GM18907 (cell line): ENCODE measurements around the gene MINDY4.

Experiments
- ATAC-seq: cut with Tn5 transposase; IDR thresholded peaks from one replicate; pipeline ENCODE4 v1.9.1; 2021; ENCODE audit warnings: mild to moderate bottlenecking, moderate library complexity; ENCODE audit not compliant: unreplicated experiment

The MINDY4 gene

DNA sequence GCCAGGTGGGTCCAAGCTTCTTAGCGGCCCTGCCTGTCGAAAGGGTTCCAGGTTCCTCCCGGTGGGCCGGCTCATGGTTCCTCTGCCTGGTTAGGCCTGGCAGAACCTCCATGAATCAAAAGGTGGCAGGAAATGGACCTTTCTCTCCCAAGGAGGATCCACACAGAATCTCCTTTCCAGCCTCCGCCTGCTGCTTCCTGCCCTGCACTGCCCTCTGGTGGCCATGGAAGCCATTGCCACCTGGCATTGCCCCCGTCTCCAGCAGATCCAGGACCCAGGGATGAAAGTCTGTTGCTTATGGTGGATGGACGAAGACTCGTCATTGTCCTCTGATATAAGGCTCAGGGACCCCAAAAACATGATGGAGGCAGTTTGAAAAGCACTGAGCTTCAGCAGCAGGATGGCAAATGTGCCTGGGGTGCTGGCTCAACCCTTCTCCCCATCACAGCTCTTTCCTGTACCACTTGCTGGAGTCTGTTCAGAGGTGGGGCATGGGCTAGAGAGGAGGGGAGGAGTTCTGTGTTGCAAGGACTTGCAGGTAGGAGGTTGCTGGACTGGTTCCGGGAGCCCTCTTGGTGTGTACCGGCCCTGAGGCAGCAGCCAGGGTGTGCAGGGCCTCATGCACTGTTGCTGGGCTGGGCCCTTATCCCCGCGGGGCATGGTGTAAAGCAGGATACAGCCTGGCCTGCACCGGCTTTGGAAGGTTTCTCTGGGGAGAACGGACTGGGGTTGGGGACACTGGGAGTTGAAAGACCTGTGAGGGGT lies 30.6 kb upstream of the MINDY4 start:
- ATAC-seq: peak; percentile 78

- ATAC-seq: no peak
Measured at GRCh38 chr7:30741289-30741688, 29.9 kb upstream of the MINDY4 start.

DNA sequence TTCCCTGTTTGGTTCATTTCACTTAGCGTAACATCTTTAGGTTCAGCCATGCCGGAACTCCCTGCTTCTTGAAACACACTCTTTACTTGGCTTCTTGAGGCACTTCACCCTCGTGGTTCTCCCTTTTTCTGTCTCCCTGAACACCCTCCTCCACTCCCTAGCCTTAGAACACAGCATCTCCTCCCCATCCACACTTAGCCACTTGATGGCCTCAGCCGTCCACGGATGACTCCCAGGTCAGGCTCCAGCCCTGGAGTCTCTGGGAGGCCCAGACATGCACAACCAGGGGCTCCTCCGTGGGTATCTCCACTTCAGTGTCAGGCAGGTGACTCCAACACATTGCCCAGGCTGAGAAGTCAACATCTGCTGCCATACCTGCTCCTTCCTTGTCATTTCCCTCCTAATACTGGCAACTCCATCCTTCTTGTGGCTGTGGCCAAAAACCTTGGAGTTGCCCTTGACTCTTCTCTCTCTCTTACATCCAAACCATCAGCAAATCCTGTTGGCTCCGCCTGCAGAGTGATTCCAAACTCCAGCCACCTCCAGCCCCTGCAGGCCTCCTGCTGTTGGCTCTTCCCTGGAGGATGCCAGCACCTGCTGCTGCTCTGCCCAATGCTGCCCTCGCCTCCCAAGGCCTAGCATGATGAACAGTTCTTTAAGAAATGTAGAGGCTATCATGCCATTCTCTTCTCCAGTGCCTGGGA lies 27.7 kb upstream of the MINDY4 start:
- ATAC-seq: no peak

GRCh38 chr7:30744075-30744417 lies 27.2 kb upstream of the MINDY4 start:
- ATAC-seq: no peak

GRCh38 chr7:30745261-30745941 lies 25.8 kb upstream of the MINDY4 start:
- no peak for ATAC-seq

- no peak for ATAC-seq
Measured at GRCh38 chr7:30750010-30750409, 21.2 kb upstream of the MINDY4 start.

DNA sequence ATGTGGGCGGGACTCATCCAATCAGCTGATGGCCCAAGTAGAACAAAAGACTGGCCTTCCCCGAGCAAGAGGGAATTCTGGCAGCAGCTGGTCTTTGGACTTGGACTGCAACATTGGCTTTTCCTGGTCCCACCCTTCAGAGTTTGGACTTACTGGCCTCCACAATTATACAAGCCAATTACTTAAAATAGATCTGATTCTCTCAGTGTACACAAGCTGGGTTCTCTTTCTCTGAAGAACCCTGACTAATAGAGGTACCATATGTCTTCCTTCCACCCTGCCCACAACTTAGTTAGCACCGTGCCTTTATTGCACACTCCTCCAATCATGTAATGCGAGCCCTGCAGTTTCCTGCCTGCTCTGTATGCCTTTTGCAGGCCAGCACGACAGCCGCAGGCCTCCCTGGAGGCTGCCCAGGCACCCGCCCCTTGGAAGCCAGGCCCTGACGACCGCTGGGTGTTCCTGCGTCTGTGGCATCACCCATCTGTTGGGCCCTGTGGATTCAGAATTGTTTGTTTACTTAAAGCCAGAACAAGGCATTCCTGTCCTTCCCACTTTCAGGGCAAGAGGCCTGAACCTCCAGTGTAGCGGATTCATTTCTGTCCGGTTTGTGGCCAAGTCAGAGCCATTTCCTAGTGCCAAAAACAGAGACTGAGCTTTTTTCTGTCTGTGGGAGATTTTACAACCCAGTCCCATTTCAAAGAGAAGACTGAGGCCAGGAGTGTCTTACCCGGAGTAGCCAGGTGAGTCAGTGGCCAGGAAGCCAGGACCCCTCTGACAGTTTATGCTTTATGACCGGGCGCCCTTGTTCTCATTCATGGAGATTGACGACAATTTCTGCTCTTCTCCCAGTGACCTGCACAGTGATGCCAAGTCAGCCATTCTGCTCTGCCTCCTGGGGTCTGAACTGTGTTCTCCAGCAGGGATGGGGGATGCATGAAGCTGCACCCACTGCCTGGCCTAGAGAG lies 20.2 kb upstream of the MINDY4 start:
- ATAC-seq: no peak

- no peak for ATAC-seq
Measured at GRCh38 chr7:30751696-30752273, 19.4 kb upstream of the MINDY4 start, which contains the start of gene INMT. TSS of gene INMT (plus strand) at chr7:30752135. CDS start at chr7:30752151, 16 bp downstream.

DNA sequence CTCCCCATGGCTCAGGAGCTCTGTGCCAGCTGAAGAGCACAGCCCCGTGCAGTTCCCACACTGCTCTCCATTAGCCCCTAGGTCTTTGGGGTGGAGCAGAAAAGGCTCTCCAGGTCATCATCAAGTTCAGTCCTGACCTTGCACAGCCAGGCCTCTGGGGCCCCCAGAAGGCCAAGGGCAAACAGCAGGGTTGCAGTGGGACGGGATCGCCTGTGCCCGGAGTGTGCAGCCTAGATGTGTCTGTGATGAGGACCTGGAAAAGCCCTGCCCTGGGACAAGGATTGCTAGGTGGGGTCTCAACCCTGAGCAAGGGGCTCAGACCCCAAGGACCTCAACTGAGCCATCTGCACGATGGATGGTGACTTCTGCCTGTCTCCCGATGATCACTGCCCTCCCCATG lies 18.7 kb upstream of the MINDY4 start:
- no peak for ATAC-seq

DNA sequence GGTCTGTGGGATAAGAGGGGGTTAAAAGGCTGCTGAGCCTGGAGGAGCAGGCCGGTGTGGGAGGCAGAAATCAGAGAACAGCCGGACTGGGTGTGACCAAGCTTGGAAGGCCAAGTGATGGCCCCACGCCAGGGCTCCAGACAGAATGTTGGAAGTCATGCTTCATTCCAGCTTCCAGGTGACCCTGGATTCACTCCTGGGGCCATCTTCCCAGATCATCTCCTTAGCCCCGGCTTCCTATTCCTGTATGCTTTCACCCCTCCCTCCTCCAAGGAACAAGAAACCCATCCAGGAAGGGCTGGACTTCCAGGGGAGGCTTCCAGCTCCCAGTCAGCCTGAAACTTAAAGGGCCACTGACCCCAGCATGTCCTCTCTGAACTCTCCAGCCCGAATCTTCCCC lies 18.2 kb upstream of the MINDY4 start:
- ATAC-seq: no peak

- ATAC-seq: no peak
Measured at GRCh38 chr7:30754315-30754877, 16.8 kb upstream of the MINDY4 start.

DNA sequence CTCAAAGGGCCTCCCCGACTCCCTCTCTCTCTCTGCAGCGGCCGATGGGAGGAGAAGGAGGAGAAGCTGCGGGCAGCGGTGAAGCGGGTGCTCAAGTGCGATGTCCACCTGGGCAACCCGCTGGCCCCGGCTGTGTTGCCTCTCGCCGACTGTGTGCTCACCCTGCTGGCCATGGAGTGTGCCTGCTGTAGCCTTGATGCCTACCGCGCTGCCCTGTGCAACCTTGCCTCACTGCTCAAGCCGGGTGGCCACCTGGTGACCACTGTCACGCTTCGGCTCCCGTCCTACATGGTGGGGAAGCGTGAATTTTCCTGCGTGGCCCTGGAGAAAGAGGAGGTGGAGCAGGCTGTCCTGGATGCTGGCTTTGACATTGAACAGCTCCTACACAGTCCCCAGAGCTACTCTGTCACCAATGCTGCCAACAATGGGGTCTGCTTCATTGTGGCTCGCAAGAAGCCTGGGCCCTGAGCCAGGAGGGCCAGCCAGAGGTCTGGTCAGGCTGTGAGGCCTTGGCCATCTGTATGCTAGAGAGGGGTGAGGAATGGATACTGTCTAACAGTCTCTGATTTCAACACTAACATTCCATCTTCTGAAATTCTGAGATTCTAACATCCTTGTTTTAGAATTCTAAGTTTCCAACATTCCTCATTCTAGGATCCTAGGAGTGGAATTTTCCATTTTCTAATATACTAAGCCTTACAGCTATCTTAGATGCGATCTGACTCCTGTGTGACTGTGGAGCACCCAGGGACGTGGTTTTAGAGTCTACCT lies 15.6 kb upstream of the MINDY4 start:
- no peak for ATAC-seq

- ATAC-seq: no peak
Measured at GRCh38 chr7:30757342-30757692, 13.9 kb upstream of the MINDY4 start.

- ATAC-seq: no peak
Measured at GRCh38 chr7:30760514-30761213, 10.6 kb upstream of the MINDY4 start.

- ATAC-seq: no peak
Measured at GRCh38 chr7:30761214-30762156, 9.7 kb upstream of the MINDY4 start.

DNA sequence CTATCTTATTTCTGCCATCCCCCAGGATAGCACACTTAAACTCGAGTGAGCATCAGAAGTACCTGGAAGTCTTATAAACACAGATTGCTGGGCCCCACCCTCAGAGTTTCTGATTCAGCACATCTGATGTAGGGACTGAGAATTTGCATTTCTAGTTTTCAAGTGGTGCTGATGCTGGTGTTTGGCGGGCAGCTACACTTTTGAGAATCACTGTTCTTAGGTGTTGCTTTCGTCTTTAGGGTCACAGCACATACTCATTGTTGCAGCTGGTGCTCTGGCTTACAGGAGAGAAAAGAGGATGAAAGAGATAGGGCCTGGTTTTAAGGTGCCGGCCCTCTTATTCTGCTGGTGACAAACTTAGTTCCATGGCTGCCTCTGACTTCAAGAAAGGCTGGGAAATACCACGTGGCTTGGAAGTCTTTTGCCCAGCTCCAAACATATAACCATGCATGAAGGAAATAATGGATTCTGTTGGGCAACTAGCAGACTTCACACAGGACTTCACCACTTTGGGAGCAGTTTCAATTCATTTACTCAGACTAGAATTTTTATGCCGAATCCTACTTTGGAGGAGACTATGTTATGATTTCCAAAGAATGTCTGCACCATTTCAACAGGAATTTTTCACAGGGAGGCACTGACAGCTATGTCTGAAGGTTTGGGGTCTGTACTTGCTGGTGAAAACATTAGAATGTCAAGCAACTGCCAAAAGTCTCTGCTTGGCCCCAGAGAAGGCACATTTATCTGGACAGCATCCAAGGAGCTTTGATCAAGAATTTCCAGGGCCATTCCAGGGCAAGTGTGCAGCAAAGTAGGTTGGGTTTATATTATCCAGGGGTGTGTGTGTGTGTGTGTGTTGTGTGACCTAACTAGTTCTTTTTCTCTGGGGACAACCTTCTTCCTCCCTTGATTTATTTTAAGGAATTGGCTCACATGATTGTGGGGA lies 6.9 kb upstream of the MINDY4 start:
- ATAC-seq: peak; percentile 71

DNA sequence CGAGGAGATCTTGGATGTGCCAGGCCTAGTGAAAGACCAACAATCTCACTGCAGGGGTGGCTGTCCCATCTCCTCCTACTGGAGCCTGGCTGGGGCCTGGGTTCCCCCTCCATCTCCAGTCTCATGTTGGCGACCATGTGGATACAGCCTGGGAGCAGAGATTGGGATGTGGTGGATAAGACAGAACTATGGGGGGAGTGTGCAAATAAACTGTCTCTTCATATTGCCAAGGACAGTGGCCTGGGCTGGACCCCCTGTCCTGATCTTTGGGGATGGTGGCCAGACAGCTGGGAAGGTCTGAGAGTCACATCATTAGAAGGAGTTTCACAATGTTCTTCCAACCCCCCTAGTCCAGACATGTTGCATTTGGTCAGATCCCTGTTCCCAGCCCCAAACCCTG lies 5.8 kb upstream of the MINDY4 start:
- ATAC-seq: no peak
